Adrenal gland (tissue), 12 donors: Measurements from ENCODE around the gene EHMT1. TPM values are rescaled to one million over a fixed set of nuclear protein-coding genes. Genes with fewer than 3 reads are reported as not detected.
A peak's percentile ranks its signal among the peaks of the same experiment; 100 is the strongest.

Source experiments
- DNase-seq, 7 donors: peaks; one replicate each; pipeline ENCODE4 v3.0.0-alpha.2; 2019 to 2020
- H3K27ac ChIP-seq, 5 donors: fragments of 200-600 bp; sonication (generic) in 4 of 5; 1 replicate in 3 of 5; 2 replicates in 2 of 5; pipeline versions ENCODE4 v1.5.1 to v1.8.0; 2016 to 2020; ENCODE audit warnings: mild to moderate bottlenecking in 1 of 5
- H3K27me3 ChIP-seq: fragments of 200-600 bp; 2 replicates; pipeline ENCODE4 v1.8.0; 2021
- H3K36me3 ChIP-seq, 2 donors: fragments of 200-600 bp; replicated peaks in 1 of 2; 1 replicate in 1 of 2; 2 replicates in 1 of 2; pipeline versions ENCODE4 v1.5.1 to v1.8.0; 2018 to 2022
- H3K4me1 ChIP-seq, 2 donors: fragments of 200-600 bp; replicated peaks in 1 of 2; 1 replicate in 1 of 2; 2 replicates in 1 of 2; pipeline versions ENCODE4 v1.5.1 to v1.8.0; 2018 to 2021
- H3K4me3 ChIP-seq, 4 donors: fragments of 200-600 bp; sonication (generic) in 3 of 4; one replicate each; pipeline ENCODE4 v1.5.1; 2016 to 2018
- H3K9me3 ChIP-seq, 3 donors: fragments of 200-600 bp; sonication (generic) in 1 of 3; replicated peaks in 1 of 3; 1 replicate in 2 of 3; 2 replicates in 1 of 3; pipeline versions ENCODE4 v1.5.1 to v1.8.0; 2016 to 2021
- CTCF ChIP-seq, 6 experiments: fragments of 450-650 bp in 4 of 6; fragments of 200-600 bp in 2 of 6; sonication (generic) in 1 of 6; IDR thresholded peaks; 1 replicate in 5 of 6; 2 replicates in 1 of 6; pipeline versions ENCODE4 v1.5.1 to v1.8.0; 2016 to 2021; ENCODE audit warnings: antibody characterized with exemption in 6 of 6, mild to moderate bottlenecking in 2 of 6, moderate library complexity in 1 of 6
- POLR2A ChIP-seq, 2 donors: fragments of 450-650 bp; IDR thresholded peaks; one replicate each; pipeline ENCODE4 v1.6.1; 2017; ENCODE audit warnings: antibody characterized with exemption in 2 of 2, mild to moderate bottlenecking in 2 of 2, moderate library complexity in 1 of 2
- WGBS, 4 donors: extraction: QIAGEN DNeasy Blood & Tissue Kit in 2 of 4; methylation state at CpG; one replicate each; pipeline versions ENCODE4 v1.1.5 to v1.1.7; 2013 to 2017; 5-methylcytosine and 5-hydroxymethylcytosine counted together
- intact Hi-C, 2 donors: fragments of 100-400 bp; cut with DNase I; formaldehyde crosslinking; loops; one replicate each; pipeline versions ENCODE4 v1.14.1 to v1.15.0; 2022 to 2023
- polyA plus RNA-seq, 3 donors: library from polyadenylated mRNA; stranded (reverse); fragments of 200-250 nt in 2 of 3; fragments of 350-450 nt in 1 of 3; fragmentation: Illumina TruSeq in 1 of 3; extraction: RNeasy Lipid Tissue Mini Kit (QIAGEN cat#74804) in 1 of 3; gene quantifications; one replicate each; pipeline ENCODE4 v1.2.3, GENCODE V29; 2013 to 2014
- total RNA-seq, 9 donors: library from RNA; depleted of rRNA in 4 of 9; stranded (reverse); fragments of >200 nt in 4 of 9; fragments of 120-200 nt in 1 of 9; fragmentation: NEBNext Ultra II Directional in 1 of 9; extraction: Animal tissue kit (Norgen Biotek cat#: 25700) in 1 of 9; gene quantifications; one replicate each; pipeline versions ENCODE4 v1.1.0 to v1.2.4, GENCODE V29; 2013 to 2023
- donor health status: healthy with polysubstance abuse.
- donor health status: Bipolar disorder and iron deficiency.
- donor health status: DM: yes; HTN: yes; CAD: no.
- donor health status: DM: no; HTN: no; CAD: no.
- donor health status: DM: no; HTN: no; CAD: no.
- donor health status: DM: yes; HTN: yes; CAD: no.

EHMT1 gene
- total and polyA plus RNA-seq, 12 donors = 42.0 to 171 (median 71.0) TPM

GRCh38 chr9:137697193-137697592 is 78.4 kb downstream of the EHMT1 start:
- peaks cover 0 to 23% of the 10 kb centered on the region in 2 donors for H3K4me1 ChIP-seq
- no peak for DNase-seq
- intact Hi-C loops = no loop called here
- H3K27ac ChIP-seq = peak overlapping the region in 1 of 5 donors; percentile 13
- no peaks in the 10 kb centered on the region for H3K9me3 ChIP-seq
- 66 to 73% (median 69%) methylated on average over 5 of the region's 5 CpGs for WGBS, 4 donors
- no peak overlapping the region for H3K4me3 ChIP-seq
- TF ChIP-seq CTCF (IDR thresholded peaks at IDR 0.05) (no peak), POLR2A (IDR thresholded peaks at IDR 0.05) (no peak)
- no peaks in the 10 kb centered on the region for H3K27me3 ChIP-seq
- H3K36me3 ChIP-seq = no peaks in the 10 kb centered on the region

- no peaks in the 10 kb centered on the region for H3K36me3 ChIP-seq
- H3K27ac ChIP-seq = no peak overlapping the region
- no peak overlapping the region for H3K4me3 ChIP-seq
- TF ChIP-seq POLR2A (IDR thresholded peaks at IDR 0.05) = no peak
- no peak for TF ChIP-seq CTCF (IDR thresholded peaks at IDR 0.05)
- no peaks in the 10 kb centered on the region for H3K27me3 ChIP-seq
- intact Hi-C loops = no loop called here
- H3K4me1 ChIP-seq = peaks cover 0 to 23% of the 10 kb centered on the region in 2 donors
- WGBS, 4 donors = 87 to 96% (median 93%) methylated on average over 19 of the region's 19 CpGs
- peaks cover 0 to 5% (median 0%) of the 10 kb centered on the region in 3 donors for H3K9me3 ChIP-seq
- no peak for DNase-seq
These were observed 79.0 kb downstream of the EHMT1 start for GRCh38 chr9:137697832-137698231.

- Histone ChIP-seq H3K36me3 (no peaks in the 10 kb centered on the region), H3K4me3 (no peak overlapping the region), H3K9me3 (peaks cover 0 to 10% (median 0%) of the 10 kb centered on the region in 3 donors), H3K27me3 (no peaks in the 10 kb centered on the region), H3K4me1 (peaks cover 4 to 12% of the 10 kb centered on the region in 2 donors), H3K27ac (no peak overlapping the region)
- intact Hi-C loops = no loop called here
- no peak for DNase-seq
- TF ChIP-seq CTCF (IDR thresholded peaks at IDR 0.05) (no peak), POLR2A (IDR thresholded peaks at IDR 0.05) (no peak)
- 96 to 97% (median 96%) methylated on average over 4 of the region's 4 CpGs for WGBS, 4 donors
These were observed 82.1 kb downstream of the EHMT1 start for GRCh38 chr9:137700911-137701310.

- whole genome bisulfite sequencing, 4 donors = 85 to 100% (median 98%) methylated on average over 5 to 7 of the region's 7 CpGs
- Histone ChIP-seq H3K4me1 (peaks cover 11 to 12% of the 10 kb centered on the region in 2 donors), H3K27me3 (no peaks in the 10 kb centered on the region), H3K4me3 (no peak overlapping the region), H3K9me3 (peaks cover 0 to 10% (median 0%) of the 10 kb centered on the region in 3 donors), H3K36me3 (no peaks in the 10 kb centered on the region), H3K27ac (no peak overlapping the region)
- no peak for TF ChIP-seq CTCF (IDR thresholded peaks at IDR 0.05)
- no peak for TF ChIP-seq POLR2A (IDR thresholded peaks at IDR 0.05)
- no peak for DNase-seq
- intact Hi-C loops = no loop called here
These were observed 84.0 kb downstream of the EHMT1 start for GRCh38 chr9:137702615-137703379.
